Hepatic stellate cell (primary cell): ENCODE results near the gene GFPT1.

Source experiments
- DNase-seq: peaks from one replicate; pipeline ENCODE4 v3.0.0; 2011; ENCODE audit warnings: low spot score

Gene GFPT1

DNA sequence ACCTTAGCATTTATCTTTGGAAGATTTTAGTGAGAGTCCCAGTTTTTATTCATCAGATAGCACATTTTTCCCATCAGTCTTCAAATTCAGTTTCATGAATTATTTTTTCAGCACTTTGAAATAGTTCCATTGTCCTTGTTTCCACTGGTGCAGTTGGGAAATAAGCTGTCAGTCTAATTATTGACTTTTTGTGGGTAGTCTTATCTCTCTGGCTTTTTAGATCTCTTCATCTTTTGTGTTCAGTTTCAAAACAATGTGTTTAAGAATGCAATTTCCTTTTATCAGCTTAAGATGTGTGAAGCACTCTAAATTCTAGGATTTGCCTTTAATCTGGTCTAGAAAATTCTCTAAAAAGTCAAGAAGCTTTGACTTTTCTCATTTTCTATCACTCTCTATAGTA, 70.5 kb downstream of the GFPT1 start:
- DNase-seq: no peak

DNA sequence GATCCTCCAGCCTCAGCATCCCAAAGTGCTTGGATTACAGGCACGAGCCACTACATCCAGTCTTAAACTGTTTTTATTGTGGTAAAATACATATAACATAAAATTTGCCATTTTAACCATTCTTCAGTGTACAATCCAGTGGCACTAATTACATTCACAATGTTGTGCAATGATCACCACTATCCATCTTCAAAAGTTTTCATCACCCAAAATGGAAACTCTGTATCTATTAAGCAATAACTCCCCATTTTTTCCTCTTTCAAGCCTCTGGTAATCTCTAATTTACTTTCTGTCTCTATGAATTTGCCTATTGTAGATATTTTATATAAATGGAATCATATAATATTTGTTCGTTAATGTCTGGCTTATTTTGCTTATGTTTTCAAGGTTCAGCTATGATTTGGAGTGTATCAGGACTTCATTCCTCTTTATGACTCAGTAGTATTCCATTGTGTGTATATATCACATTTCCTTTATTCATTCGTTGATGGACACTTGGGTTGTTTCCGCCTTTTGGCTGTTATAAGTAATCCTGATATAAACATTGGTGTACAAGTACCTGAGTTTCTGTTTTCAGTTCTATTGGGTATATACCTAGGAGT, 71.8 kb downstream of the GFPT1 start:
- no peak for DNase-seq

DNA sequence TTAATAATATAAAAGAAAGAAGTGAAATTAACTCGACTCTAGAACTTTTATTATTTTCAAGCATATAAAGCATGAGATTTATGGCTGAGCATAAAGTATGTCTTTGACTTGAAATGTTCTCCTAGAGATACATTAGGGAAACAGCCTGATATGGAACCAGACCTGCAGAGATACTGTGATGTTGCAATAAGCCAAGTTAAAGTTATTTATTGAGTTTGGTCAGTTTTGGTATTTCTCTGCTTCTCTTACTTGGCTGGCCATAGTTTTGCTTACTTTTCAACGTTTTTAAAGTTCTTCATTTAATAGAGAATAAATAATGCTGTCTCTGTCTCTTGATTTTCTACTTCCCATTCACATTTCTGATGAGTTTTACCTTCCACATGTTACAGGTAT, 76.0 kb downstream of the GFPT1 start:
- DNase-seq: no peak

DNA sequence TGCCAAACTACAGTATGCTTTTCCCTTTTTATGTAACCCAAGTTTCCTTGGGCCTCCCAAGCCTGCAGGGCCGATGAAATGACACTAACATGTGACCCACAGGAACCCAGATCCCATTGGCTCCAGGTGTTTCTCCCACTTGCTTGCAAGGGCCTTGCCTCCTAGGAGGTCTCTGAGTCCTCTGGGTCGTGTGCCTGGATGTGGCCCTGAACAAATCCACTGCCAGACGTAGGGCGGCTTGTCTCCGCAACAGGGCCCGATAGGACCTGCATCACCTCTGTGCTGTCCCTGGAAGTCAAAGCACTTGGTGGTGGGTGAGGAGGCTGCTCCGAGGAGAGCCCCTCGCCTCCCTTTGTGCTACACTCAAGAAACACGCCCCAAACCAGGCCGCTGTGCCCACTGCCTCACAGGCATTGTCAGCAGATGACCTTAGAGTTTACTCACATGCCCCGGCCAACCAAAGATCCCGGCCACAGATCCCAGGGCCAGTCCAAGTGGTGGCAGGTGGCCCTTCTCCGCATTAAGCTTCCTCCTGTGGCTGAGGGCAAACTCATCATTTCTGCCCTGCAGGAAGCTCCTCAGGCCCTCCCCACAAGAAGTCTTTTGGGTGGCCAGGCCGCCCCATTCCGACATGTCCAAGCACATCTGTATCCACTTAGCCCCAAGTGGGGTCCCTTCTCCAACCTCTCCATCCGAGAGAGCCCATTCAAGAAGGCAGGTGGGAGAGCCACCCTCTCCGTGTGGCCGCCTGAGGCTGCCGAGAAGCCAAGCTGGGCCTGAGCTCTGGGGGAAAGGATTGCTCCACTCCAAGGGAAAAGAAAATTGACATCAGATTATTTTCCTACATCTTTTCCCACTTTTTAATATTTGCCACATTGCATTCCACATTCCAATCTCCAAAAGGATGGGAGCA, 76.7 kb downstream of the GFPT1 start:
- DNase-seq: no peak

DNA sequence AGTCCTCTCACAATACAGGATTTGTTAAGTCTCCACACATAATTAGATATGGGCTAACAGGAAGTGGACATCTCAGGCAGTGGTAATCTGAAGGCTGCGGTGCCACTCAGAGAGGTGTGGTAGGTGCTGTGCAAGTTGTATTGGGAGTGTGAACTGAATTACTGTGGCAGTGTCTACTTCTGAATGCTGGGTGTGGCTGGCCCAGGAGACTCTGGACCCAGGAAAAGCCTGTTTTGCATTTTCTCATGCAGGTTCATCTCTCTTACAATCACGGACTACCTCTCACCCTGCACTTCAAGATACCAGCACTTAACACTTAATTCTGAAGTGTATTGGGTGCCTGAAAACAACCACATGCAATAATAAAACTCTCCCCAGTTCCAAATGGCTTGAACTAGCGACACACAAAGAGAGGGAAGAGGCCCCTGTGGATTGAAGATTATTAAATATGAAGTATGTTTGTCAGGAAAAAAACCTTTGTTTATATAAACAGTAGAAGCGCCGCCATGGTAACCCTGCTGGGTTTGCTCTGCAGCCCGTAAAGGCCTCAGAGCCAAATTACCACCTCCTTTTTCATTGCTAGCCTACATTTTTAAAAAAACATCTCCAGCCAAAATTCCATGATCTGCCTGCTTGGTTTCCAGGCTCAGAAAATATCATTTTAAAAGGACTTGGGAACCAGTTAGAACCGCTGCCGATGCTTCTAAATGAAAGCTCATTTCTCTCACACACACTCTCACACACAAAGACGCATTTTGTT, 77.5 kb downstream of the GFPT1 start:
- peak; percentile 78 for DNase-seq

DNA sequence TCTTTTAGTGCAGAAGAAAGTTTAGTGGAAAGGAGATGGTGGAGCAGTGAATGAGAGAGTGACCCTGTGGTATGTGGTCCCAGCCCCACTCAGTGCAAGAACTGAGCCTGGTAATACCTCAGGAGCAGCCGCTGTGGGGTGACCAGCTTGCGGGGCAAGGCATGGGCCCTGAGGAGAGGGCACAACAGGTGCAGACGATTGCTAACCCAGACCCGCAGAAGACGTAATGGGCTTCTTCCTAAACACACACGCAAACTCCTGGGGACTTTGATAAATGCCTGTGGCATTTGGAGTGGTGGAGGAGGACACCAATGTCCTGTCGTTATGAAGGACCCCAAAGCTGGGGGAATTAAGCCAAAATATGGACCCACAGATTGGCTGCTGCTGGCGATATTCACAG, 78.7 kb downstream of the GFPT1 start:
- no peak for DNase-seq

DNA sequence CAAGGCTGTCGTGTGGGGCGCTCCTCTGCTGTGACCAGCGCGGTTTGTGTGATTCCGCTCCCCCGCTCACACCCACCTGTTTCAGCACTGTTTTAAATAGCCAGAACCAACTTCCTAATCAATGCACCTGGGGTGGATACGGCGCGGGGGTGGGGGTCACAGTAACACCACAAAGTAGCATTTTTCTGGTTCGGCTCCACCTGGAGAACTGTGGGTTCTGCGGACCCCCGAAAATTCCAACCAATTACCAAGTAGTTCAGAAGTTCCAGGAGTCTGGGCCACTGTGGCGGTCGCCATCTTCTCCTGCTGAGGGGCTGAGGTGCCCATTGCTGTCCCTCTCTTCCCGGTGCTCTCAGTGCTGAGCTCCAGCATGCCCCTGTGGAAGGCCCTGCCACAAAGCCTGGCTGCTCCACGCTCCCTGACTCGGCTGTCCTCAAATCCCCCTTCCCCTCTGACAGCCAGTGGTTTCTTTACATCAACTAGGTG, 79.4 kb downstream of the GFPT1 start:
- DNase-seq: no peak

DNA sequence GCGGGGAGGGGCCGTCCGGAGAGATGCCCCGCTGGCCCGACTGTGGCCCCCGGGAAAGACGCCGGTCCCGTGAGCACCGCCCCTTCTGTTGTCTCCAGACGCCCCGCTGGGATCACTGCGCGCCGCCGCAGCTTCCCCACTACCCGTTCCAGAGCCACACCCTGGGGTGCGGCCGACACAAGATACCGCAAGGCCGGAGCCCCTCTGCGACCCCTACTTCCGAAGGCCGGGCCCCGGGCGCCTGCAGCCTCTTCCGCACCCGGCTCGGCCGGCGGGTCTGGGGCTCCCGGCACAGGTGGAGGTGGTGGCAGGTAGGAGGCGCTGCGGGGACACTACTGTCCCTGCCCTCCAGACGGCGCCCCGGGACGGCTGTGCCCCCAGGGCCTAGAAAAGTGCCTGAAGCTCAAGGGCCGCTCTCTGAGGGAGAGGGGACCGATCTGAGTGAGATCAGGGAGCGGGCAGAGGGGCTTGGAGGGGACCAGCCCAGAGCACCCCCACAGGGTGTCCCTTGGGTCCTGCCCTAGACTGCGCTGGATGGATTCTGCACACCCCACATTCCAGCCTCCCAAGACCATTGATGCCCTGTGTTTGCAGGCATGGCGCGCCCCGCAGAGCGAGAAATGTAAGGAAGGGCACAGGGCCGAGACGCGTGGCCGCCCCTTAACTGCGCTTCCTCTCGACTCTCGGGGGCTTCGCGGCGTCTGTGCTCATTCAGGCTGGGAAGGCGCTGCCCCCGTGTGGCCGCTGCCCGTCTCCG, 80.0 kb downstream of the GFPT1 start:
- DNase-seq: peak; percentile 86

DNA sequence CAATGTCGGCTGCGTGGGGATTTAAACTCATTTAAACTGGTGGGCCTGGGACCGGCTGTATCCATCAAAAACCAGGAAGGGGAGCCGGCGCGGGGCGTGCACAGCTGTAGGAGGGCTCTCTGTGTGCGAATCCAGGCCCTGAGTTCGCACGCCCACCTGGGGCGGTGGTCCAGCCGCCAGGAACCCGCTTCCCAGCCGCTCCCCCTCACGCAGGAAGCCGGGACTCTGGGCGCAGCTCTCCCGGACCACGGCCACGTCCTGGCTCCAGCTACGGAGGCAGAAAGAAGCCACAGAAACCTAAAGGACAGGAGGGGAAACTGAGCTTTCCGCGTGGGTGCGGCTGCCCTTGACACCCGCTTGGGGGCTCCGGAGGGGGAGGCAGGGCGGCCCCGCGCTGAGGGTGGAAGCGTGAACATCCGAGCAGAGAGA, 80.6 kb downstream of the GFPT1 start:
- no peak for DNase-seq

DNA sequence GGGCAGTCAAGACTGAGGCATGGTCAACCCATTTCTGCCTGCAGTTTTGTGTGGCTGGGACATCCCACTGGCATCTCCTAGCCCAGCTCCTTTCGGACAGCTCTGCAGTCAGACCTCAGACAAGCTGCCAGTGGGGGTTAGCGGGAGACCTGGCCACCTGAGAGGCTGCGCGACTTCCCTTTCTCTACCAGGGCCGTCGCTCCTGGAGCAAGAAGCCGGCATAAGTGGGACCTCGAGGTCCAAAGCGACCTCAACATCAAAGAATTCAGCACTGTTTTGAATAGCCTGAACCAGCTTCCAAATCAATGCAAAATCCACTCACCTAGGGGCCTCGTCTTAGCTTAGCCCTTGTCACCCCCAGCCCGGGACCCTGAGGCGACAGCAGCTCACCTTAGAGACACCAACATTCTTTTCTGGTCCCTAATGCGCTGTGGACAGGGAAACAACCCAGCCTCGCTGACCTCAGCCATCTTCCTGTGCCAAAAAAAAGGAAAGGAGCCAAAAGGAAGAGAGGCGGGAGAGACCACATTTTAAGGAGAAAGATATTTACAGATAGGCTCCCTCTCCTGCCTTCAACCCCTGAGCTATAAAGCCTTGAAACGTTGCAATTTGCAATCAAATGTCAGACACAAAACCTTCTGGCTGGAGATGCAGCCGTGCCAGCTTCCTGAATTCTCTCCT, 81.2 kb downstream of the GFPT1 start:
- DNase-seq: no peak

DNA sequence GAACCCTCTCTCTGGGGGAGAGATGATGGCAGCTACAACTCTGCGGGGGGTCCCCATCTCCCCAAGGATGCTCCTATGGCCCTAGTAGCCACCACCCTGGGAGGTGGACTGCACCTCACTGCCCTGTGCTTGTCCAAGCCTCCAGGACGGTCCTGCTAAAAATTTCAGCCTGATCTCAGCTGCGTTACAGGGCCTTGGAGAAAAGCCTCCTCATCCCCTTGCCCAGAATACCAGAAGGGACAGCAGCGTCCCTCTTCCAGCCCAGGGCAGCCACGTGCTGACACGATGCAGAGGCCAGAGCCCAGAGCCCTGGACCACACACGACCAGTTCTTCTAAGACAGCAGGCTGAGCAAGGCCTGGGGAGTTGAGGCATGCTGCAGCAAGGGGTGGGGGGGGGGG, 81.9 kb downstream of the GFPT1 start:
- DNase-seq: no peak

DNA sequence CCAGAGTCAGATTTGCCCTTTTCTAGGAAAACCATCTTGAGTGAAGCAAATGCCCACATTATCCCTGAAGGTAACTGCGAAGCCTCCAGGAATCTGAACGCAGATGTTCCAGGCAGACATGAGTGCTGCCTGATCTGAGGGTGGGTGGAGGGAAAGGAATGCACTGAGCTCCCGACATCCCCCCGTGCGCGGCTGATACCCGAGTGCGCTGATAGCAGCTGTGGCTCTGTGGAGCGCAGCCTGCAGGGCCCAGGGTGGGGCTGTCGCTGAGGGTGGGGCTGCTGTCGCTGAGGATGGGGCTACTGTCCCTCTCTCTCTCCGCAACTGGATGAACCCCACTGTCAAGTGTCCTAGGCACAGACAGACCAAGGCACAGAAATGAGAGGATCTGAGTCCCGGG, 82.4 kb downstream of the GFPT1 start:
- DNase-seq: no peak

DNA sequence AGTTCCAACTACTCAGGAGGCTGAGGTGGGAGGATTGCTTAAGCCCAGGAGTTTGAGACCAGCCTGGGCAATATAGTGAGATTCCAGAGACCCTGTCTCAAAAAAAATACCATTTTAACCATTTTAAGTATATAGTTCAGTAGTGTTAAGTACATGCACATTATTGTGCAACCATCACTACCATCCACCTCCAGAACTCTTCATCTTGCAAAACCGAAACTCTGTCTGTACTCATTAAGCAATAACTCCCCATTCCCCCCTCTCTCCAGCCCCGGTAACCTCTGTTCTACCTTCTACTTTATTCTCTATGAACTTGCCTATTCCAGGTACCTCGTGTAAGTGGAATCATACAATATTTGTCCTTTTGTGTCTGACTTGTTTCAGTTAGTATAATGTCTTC, 86.4 kb downstream of the GFPT1 start:
- DNase-seq: no peak

DNA sequence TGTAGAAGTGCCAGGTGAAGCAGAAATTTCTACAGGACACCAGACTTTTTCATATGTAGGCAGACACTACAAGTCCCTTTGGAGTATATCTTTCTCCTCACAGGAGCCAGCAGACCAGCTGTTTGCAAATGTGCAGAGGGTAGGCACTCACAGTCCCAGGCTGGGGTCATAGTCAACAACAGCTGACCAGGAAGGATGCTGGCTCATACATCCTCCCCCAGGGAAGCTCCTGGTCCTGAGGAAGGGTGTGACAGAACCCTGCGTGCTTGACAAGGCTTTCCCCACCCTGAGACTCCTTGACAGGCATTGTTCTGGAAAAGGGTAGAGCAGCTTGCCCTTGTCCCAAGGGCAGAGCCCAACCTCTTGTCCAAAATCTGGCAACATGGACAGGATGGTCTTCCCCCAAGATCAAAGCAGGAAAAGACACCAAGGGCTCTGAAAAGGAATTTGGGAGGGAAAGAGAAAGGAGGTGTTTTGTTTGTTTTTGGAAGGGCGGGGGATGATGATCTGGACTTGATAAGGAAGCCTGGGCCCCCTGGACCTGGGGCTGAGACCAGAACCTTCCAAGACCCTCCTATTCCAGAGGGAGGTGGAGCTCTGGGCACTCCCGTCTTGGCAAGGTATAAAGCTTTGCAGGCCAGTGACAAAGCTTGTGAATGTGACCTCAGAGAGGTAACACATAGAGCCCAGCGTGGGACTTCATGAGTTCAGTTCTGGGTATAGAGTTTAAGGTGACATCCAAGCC, 87.1 kb downstream of the GFPT1 start:
- no peak for DNase-seq

DNA sequence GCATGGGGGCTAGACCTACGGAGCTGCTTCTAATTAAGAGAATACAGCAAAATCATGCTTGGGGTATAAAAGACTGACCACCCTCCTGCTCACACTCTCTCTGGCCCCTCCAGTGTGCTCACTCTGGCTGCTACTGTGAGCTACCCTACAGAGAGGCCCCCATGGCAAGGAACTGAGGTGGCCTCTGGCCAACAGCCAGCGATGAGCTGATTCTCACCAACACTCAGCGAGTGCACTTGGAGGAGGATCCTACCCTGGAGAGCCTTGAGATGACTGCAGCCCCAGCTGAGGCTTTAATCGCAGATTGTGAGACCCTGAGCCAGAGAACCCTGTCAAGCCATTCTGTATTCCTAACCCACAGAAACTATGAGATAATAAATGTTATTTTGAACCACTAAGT, 88.2 kb downstream of the GFPT1 start:
- no peak for DNase-seq

DNA sequence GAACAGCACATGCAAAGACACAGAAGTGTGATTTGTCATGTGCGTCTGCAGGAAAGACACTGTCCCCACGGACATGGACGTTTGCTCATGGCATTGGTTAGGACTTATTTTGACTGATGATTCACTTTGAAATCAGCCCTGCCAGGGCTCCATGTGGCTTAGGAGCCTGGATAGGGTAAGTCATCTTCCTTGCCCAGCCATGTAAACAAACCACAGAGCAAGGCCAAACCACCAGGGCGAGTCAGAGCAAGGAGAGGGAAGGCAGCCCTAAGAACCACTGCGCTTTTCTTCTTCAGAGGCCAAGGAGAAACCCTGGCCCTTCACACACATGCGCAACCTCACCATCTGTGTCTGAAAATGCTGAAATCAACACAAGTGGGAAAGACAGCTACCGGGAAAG, 88.8 kb downstream of the GFPT1 start:
- peak; percentile 92 for DNase-seq

DNA sequence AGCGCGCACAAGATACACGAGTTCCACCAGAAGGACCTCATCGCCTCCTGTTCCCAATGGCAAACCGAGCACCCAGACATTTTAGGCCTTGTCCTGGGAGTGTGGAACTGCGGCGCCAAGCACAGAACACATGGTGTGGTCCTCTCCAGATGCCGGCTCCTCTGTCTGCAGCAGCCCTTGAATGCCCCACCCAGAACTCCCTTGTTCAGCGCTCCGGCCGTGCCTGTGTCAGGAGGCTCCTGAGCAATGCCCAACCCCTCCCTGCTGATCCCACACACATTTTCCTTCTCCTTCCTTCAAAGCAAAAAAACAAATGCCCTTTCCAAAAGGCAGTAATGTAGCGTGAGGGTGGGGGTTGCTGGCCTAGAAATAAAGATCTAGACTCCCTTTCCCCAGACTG, 89.8 kb downstream of the GFPT1 start:
- no peak for DNase-seq

DNA sequence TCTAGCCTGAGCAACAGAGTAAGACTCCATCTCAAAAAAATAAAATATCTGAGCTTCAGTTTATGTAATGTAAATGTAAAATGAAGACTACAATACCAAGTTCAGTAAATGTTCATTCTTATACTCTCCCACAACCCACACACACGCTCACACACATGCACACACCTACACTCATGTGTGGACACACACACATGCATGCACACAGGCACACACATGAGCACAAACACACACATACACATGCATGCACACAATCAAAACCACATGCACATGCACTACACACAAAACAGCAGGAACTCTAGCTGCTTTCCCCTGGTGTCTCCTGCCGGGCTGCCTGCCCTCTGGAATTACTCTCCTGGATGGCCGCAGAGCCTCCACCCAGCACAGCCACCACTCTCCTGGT, 90.6 kb downstream of the GFPT1 start:
- DNase-seq: no peak

DNA sequence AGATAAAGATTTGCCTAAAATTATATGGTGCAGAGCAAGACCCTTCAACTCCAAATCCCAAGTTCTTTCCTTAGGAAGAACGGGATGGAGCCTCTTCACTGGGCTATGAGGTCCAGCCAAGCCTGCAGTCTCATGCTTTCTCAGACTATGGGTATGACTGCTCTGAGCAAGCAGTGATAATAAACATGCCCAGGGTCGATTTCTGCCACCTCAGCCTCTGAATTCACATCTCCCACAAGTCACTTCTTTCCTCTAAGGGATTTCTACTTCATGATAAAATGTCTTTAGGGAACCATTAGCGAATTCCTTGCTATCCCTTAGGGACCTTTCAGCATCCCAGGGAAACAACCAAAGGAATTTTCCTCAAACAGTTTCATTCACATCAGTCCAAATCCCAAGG, 94.8 kb downstream of the GFPT1 start:
- no peak for DNase-seq

DNA sequence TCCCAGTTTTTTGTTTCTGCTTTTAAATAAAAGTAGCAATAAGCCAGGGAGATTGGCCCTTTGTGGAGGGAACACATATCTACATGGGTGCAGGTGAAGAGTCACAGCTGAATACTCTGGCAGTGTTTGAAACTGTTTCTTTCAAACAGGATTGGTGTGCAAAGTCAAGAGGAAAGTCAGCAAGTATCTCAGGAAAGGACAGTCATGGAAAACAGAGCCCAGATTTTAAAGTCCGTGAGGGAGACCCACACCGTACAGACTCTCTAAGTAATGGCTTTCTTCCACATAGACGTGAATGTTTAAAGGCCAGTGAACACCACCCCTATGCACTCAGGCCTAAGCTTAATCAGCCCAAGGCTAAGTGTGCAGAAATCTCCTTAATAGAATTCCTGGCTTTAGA, 95.3 kb downstream of the GFPT1 start:
- DNase-seq: no peak
